ENCODE measurements around the gene PDCL3. TPM values are rescaled to one million over a fixed set of nuclear protein-coding genes. Genes with fewer than 3 reads are reported as not detected.

The PDCL3 gene
- total and polyA plus RNA-seq, 2 experiments from 2014 or later = 28.1 to 72.4 TPM

- no peak for DNase-seq (ENCODE audit: low spot score)
- Histone ChIP-seq H3K27ac (ENCODE audit: low read depth) (no peak overlapping the region), H3F3A (replicated peaks; ENCODE audit: low read depth) (no peaks in the 10 kb centered on the region), H3K4me1 (ENCODE audit: insufficient read depth) (no peaks in the 10 kb centered on the region), H2AFZ (no peak overlapping the region), H3K4me2 (no peak overlapping the region), H3K36me3 (ENCODE audit: insufficient read depth) (no peaks in the 10 kb centered on the region), H4K20me1 (replicated peaks; ENCODE audit: insufficient read depth) (no peaks in the 10 kb centered on the region), H3K4me3 (no peak overlapping the region), H3K79me2 (replicated peaks; ENCODE audit: insufficient read depth) (no peaks in the 10 kb centered on the region), H3K9me2 (ENCODE audit: insufficient read depth) (no peaks in the 10 kb centered on the region), H3K27me3 (ENCODE audit: insufficient read depth) (no peaks in the 10 kb centered on the region)
- Mint-ChIP-seq H3K27ac (no peak overlapping the region), H3K36me3 (ENCODE audit: low read depth) (0 out of 3 replicates have a peak, but pooled peaks cover 3% of the 10 kb centered on the region), H3K27me3 (ENCODE audit: insufficient read depth, low read depth, poor library complexity) (peaks cover 9% of the 10 kb centered on the region), H3K4me3 (no peak overlapping the region), H3K9me3 (peaks cover 15% of the 10 kb centered on the region), H3K4me1 (no peaks in the 10 kb centered on the region)
- no peak for TF ChIP-seq CREB1 (CRISPR knock-in tag; IDR thresholded peaks at IDR 0.05; ENCODE audit: low read depth)
- no peak for TF ChIP-seq NANOG (IDR thresholded peaks at IDR 0.05; ENCODE audit: borderline replicate concordance)
- TF ChIP-seq ZNF331 (CRISPR knock-in tag; IDR thresholded peaks at IDR 0.05; ENCODE audit: low read depth) = no peak
- no peak for TF ChIP-seq POLR2AphosphoS5 (IDR thresholded peaks at IDR 0.05; ENCODE audit: low read depth)
- TF ChIP-seq, protein P1, sequence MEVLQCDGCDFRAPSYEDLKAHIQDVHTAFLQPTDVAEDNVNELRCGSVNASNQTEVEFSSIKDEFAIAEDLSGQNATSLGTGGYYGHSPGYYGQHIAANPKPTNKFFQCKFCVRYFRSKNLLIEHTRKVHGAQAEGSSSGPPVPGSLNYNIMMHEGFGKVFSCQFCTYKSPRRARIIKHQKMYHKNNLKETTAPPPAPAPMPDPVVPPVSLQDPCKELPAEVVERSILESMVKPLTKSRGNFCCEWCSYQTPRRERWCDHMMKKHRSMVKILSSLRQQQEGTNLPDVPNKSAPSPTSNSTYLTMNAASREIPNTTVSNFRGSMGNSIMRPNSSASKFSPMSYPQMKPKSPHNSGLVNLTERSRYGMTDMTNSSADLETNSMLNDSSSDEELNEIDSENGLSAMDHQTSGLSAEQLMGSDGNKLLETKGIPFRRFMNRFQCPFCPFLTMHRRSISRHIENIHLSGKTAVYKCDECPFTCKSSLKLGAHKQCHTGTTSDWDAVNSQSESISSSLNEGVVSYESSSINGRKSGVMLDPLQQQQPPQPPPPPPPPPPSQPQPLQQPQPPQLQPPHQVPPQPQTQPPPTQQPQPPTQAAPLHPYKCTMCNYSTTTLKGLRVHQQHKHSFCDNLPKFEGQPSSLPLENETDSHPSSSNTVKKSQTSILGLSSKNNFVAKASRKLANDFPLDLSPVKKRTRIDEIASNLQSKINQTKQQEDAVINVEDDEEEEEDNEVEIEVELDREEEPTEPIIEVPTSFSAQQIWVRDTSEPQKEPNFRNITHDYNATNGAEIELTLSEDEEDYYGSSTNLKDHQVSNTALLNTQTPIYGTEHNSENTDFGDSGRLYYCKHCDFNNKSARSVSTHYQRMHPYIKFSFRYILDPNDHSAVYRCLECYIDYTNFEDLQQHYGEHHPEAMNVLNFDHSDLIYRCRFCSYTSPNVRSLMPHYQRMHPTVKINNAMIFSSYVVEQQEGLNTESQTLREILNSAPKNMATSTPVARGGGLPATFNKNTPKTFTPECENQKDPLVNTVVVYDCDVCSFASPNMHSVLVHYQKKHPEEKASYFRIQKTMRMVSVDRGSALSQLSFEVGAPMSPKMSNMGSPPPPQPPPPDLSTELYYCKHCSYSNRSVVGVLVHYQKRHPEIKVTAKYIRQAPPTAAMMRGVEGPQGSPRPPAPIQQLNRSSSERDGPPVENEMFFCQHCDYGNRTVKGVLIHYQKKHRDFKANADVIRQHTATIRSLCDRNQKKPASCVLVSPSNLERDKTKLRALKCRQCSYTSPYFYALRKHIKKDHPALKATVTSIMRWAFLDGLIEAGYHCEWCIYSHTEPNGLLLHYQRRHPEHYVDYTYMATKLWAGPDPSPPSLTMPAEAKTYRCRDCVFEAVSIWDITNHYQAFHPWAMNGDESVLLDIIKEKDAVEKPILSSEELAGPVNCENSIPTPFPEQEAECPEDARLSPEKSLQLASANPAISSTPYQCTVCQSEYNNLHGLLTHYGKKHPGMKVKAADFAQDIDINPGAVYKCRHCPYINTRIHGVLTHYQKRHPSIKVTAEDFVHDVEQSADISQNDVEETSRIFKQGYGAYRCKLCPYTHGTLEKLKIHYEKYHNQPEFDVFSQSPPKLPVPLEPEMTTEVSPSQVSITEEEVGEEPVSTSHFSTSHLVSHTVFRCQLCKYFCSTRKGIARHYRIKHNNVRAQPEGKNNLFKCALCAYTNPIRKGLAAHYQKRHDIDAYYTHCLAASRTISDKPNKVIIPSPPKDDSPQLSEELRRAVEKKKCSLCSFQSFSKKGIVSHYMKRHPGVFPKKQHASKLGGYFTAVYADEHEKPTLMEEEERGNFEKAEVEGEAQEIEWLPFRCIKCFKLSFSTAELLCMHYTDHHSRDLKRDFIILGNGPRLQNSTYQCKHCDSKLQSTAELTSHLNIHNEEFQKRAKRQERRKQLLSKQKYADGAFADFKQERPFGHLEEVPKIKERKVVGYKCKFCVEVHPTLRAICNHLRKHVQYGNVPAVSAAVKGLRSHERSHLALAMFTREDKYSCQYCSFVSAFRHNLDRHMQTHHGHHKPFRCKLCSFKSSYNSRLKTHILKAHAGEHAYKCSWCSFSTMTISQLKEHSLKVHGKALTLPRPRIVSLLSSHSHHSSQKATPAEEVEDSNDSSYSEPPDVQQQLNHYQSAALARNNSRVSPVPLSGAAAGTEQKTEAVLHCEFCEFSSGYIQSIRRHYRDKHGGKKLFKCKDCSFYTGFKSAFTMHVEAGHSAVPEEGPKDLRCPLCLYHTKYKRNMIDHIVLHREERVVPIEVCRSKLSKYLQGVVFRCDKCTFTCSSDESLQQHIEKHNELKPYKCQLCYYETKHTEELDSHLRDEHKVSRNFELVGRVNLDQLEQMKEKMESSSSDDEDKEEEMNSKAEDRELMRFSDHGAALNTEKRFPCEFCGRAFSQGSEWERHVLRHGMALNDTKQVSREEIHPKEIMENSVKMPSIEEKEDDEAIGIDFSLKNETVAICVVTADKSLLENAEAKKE (CRISPR knock-in tag; IDR thresholded peaks at IDR 0.05) = no peak
- TF ChIP-seq CTCF (conservative IDR thresholded peaks at IDR 0.05; ENCODE audit: low read depth in 2 of 2) = no peak
- TF ChIP-seq ETS1 (IDR thresholded peaks at IDR 0.05) = no peak
- TF ChIP-seq EZH2phosphoT487 (IDR thresholded peaks at IDR 0.05; ENCODE audit: unreplicated experiment) = no peak
- ATAC-seq = no peak
These were observed 61.7 kb downstream of the PDCL3 start for GRCh38 chr2:100624536-100624935.
